NOMO-1 treated with DMSO at 0.1 percent for 48 hours (cell line): ENCODE measurements around the gene PSPN.
"Not testable (repeated sequence)": the region's sequence is repeated elsewhere in the genome, so short reads cannot be mapped to it uniquely, and the experiment has no call there.

ENCODE experiments used
- DNase-seq: peaks from one replicate; lab custom pipeline; 2025; ENCODE audit not compliant: unreplicated experiment; lab: John Stamatoyannopoulos, UW

PSPN gene

GRCh38 chr19:6402837-6403608, 27.3 kb upstream of the PSPN start:
- no peak for DNase-seq

- DNase-seq = no peak
These were observed 26.3 kb upstream of the PSPN start for GRCh38 chr19:6402058-6402457.

GRCh38 chr19:6400062-6400944, 24.6 kb upstream of the PSPN start:
- DNase-seq = not testable (repeated sequence)

- DNase-seq = no peak
These were observed 20.6 kb upstream of the PSPN start for GRCh38 chr19:6396305-6396704.

- no peak for DNase-seq
These were observed 19.1 kb upstream of the PSPN start for GRCh38 chr19:6394831-6395230.

GRCh38 chr19:6393983-6394412, 18.3 kb upstream of the PSPN start:
- no peak for DNase-seq

GRCh38 chr19:6393074-6393982, 17.6 kb upstream of the PSPN start, which contains the start of gene GTF2F1:
Gene GTF2F1 (minus strand): TSS chr19:6393164. CDS start chr19:6392995, 169 bp downstream.
- DNase-seq = peak; percentile 88

- DNase-seq = no peak
These were observed 16.7 kb upstream of the PSPN start for GRCh38 chr19:6392221-6393073.

- DNase-seq = no peak
These were observed 11.6 kb upstream of the PSPN start for GRCh38 chr19:6387372-6387771.

GRCh38 chr19:6384381-6384780, 8.6 kb upstream of the PSPN start:
- no peak for DNase-seq

- no peak for DNase-seq
These were observed 7.5 kb upstream of the PSPN start for GRCh38 chr19:6383188-6383587.

- no peak for DNase-seq
These were observed 5.5 kb upstream of the PSPN start for GRCh38 chr19:6381030-6381750.

GRCh38 chr19:6379744-6380143, 4.0 kb upstream of the PSPN start:
- no peak for DNase-seq

GRCh38 chr19:6378486-6378885, 2.8 kb upstream of the PSPN start:
- no peak for DNase-seq

GRCh38 chr19:6378041-6378440, 2.3 kb upstream of the PSPN start:
- no peak for DNase-seq

GRCh38 chr19:6376512-6377190, 918 bp upstream of the PSPN start:
- no peak for DNase-seq

- DNase-seq = no peak
These were observed 872 bp downstream of the PSPN start for GRCh38 chr19:6374711-6375410.

- no peak for DNase-seq
These were observed 1.5 kb downstream of the PSPN start for GRCh38 chr19:6374161-6374709.
